ENCODE data around the gene AJM1.

- TF ChIP-seq EZH2 (IDR thresholded peaks at IDR 0.05; ENCODE audit: borderline replicate concordance), result no peak
- TF ChIP-seq CTCF (IDR thresholded peaks at IDR 0.05; ENCODE audit: poor library complexity), result no peak
Observed at GRCh38 chr9:136839229-136840139, 2.8 kb upstream of the AJM1 start.

Data from hepatocyte (in vitro differentiated cells).